Stimulated activated CD8-positive, alpha-beta memory T cell treated with anti-CD3 and anti-CD28 coated beads, Interleukin-7, amount 100 ng/mL, for 4 hours (primary cell): ENCODE measurements around the gene UBL7.

Experiments used
- DNase-seq, 2 donors: peaks; one replicate each; pipeline ENCODE4 v3.0.0-alpha.2; 2020; ENCODE audit warnings: low read depth in 2 of 2

The UBL7 gene

DNA sequence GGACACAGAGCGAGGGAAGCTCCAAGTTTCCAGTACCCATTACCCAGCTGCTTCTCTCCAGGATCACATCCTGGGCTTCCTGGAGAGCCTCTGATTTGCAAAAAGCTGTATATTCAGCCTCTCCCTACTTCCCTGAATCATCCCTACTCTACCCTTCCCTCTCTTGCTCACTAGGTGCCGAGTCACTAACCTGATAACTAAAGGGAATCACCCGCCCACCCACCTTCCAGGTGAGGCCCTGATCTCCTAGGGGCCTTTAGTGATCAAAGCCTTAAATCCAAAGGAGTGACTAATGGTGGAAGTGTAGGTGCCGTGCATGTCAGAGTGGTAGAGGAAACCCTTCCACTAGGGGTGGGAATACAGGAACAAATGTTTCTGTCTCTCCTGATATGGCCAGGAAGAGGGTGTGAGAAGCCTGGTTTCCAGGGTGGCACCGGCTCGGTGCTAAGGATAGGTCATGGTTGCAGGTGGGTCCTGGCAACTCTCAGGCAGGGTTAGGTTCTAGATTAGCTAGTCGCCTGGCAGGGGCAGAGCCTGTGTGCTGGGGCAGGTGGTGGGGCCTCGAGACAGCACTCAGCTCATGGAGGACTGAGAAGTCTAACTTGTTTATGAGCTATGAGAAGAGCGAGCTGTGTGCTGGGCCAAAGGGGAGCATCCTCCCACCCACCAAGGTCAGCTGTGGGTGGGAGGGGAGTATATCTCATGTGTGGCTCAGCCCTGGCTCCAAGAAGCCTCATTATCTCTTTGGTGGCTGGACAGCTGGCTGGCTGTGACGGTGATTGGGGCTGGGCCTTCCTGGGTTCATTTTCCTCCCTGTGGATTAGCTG is 37.3 kb downstream of the UBL7 start:
- no peak for DNase-seq

DNA sequence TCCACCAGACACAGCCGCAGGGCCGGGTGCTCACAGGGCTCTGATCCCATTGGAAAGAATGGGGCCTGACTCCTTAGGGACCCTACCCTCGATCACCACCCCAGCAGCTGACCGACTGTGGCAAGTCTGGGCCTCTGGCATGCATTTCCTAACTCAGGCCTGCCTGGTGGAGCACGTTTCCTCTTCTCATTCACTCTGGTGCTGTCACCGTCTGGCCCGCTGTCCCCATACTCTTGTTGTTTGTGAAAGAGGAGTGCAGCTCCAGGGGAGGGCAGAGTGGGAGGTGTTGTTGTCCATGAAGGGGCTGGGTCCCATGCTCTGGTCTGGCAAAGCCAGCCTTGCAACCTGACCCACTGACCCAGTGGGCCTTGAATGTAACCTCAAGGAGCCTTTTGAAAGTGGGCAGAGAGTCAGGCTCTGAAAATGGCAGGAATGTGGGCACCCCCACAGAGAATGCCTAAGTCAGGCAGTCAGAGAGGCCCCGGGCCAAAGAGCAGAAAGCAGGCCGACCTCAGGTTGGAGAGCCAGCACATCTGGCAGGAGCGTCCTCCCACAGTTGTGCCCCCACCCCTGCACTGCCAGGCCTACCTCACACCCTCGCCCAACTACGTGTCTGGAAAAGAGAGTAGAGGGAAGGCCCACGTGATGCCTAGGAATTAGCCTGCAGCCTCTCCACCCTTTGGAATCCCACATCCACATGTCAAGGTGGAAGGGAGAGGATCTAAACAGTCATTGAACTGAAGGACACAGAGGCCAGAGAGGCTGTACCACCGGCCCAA is 38.1 kb downstream of the UBL7 start:
- DNase-seq = no peak

DNA sequence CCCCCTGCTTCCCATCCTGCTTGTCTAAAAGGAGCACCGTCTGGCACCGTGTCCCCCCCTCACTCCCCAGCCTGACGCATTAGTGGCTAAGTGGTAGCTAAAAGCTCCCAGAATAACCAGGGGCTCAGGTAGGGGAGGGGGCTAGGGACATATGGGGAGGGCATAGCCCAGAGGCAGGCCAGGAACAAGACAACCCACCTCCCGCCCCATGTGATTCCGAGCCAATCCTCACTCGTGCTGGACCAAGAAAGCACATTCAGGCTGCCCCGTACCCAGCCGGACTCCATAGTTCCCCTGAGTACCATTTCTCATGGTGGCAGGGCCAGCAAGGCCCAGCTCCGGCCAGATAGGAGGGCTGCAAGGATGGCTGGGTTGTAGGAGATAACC is 38.7 kb downstream of the UBL7 start:
- no peak for DNase-seq

DNA sequence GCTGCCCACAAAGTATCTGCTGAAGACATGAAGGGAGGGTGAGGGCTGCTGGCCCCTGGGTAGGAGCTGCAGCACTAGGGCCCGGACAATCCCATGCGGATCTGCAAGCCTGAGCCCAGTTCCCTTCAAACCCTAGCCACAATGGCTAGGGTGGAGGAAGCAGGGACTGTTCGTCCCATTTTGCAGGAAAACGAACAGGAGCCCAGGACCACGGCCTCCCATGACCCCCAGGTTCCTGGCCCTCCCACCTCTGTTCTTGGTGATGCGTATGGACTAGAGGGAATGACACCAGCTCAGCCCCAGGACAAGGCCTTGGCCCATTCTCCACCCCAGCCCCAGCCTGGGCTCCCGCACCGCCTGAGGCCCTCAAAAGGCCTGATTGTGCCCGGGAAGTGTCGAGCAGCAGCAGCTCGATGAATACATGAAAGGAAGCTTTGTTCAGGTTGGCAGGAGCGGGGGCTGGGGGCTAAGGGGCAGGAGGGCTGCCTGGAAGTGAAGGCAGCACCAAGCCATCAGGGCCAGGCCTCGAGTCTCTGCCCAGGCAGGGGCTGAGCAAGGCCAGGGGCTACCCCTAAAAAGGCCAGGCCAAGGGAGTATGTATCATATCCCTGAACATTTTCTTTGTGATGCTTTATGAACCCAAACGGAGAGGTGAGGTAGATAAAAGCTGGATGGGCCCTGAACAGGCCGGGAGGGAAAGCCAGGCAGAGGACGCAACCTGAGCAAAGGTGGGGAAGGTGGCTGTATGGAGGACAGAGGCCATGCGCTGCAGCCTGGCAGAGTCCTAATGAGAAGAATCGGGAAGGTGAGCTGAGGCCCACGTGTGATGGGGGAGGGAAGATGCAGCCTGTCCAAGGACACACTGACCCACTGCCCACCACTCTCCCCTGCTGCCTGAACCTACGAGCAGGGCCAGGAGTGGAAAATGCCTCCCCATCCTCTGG is 39.4 kb downstream of the UBL7 start:
- no peak for DNase-seq

DNA sequence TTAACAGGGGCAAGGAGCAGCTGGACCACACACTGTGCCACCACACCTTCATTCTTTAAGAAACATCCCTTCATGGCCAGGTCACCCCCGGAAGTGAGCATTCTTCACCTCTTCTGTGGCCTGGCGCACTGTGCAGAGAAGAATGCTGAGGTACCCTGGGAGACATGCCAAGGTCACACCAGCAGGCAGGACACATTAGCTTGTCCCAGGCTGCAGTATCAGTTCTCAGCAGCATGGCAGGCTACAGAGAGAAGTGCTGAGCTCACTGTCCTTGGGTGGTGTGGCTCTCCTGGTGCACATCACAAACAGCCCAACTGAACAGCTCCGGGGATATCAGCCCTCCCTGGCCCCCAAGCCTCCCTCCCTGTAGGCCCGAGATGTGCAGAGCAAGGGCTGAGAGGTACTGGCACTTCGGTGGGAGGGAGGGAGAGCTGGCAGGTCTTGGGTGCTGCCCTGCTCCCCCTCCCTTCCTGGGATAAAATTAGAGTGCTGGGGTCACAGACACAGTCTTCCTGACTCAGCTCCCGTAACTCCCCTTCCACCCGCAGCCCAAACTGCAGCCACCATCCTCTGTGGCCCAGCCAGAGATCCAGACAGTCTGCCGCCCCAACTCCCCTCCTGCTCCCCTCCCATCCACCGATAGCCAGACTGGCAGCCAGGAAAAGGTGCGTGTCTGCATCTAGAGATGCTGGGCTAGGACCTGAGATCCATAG is 40.6 kb downstream of the UBL7 start:
- DNase-seq = no peak

DNA sequence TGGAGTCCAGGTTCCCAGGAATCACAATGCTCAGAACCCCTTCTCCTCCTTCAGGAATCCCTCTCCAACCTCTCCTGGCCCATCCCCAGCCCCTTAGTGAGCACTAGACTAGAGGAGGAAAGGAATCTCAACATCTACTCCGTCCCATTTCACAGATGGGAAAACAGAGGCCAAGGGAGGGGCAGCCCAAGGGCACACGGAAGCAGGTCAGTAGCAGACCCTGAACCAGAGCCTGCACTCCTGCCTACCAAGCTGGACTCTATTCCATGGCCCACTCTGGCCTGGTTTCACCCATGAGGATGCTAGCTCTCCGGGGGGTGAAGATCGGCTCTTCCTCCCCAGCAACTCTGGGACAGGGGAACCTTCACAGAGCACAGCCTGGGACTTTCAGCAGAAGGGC is 41.5 kb downstream of the UBL7 start:
- DNase-seq = no peak

DNA sequence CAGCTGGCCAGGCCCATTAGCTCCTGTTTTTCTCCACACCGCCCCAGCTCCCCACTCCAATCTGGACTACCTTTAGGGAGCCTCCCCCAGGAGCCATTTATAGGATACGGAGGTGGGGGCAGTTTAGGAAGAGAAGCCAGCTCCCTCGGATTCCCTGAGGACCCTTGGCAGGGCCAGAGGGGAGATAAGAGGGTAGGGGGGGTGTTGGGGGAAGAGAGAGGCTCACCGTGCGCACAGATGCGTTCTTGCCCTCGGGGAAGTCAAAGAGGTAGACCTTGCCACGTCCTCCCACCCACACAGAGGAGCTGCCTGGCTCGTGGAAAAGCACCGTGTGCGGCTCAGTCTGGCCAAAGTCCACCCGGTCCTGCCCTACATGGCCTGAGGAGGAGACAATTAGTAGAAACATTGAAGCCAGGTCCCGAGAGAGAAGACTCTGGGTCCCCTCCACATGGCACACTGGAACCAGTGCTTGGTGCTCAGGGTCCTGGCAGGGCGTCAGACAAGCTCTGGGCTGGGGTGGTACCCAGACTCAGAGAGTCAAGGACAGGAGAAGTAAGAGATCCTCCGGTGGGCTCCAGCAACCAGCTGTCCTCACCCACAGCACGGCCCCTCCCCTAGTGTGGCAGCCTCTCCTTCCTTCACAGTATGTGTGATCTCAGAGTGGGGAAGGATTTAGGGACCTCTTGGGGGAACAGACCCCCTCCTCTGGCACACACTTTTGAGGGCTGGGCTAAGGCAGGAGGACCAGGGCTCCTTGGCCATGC is 42.2 kb downstream of the UBL7 start:
- no peak for DNase-seq

DNA sequence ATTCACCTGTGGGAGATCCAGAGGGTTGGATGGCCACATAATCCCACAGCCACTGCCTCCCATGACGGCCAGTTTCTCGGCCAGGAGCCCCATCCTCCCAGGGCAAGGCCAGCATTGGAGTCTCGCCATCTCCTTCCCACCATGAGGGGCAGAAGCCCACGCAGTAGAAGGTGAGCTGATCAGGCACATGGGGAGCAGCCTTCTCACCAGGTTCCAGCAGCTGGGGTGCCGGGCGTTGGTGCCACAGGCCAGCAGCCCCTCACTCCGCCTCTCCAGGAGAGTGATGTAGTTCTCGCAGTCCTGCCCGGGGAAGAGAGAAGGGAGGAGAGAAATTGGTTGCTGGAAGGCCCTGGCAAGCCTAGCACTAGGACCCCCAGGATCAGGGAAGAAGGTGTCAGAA is 43.3 kb downstream of the UBL7 start:
- DNase-seq = no peak

DNA sequence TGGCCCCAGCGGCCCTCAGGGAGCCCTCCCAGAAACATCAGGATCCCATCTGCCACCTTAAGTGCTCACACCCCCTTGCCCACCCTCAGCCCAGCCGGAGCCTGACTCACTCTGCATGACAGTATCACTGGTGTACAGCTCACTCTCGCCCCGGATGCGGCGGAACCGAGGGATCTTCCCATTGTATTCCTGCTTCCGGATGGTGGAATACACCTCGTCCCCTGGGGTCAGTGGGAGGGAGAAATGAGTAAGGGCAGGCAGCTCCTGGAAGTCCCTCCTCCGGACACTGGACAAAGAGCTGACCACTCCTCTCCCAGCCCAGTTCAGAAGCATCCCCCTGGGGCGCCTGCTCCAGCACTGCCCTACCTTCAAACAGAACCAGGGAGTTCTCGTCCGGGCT is 43.7 kb downstream of the UBL7 start:
- no peak for DNase-seq

DNA sequence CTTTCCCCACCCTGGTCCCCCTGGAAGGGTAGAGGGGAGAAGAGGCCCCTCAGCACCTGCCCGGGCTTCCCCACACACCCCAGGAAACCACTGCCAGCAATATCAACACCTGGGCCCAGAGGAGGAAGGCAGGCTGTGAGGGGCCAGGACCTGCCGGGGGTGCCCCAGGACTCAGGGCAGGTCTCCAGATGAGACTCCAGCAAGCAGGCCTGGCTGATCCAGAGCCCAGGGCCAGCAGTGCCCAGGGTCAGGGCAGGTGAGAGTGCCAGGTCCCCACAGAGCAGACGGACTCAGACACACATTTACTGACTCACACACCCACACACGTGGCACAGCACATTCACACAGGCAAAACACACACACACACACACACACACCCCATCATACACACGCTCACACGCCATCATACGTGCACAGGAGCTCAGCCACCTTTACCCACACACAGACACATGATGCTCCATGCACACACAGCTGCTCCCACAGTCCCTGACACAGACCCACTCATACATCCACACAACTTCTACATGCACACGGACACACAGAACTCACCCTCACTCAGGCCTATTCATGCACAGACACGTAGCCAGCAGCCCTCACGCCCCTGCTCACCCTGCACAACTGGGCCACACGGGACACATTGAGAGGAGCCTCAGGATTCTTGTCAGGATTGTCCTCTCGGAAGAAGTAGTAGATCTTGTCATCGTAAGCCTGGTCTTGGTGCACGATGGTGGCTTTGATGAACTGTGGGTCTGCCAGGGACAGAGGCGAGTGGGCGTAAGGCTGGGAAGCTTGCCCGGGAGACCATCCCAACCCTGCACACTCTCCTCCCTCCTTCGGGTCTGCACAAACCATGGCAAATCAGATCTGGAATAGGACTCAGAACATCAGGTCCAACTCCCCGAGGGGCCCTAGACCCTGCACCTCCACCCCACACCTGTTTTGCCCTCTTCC is 44.7 kb downstream of the UBL7 start:
- no peak for DNase-seq

DNA sequence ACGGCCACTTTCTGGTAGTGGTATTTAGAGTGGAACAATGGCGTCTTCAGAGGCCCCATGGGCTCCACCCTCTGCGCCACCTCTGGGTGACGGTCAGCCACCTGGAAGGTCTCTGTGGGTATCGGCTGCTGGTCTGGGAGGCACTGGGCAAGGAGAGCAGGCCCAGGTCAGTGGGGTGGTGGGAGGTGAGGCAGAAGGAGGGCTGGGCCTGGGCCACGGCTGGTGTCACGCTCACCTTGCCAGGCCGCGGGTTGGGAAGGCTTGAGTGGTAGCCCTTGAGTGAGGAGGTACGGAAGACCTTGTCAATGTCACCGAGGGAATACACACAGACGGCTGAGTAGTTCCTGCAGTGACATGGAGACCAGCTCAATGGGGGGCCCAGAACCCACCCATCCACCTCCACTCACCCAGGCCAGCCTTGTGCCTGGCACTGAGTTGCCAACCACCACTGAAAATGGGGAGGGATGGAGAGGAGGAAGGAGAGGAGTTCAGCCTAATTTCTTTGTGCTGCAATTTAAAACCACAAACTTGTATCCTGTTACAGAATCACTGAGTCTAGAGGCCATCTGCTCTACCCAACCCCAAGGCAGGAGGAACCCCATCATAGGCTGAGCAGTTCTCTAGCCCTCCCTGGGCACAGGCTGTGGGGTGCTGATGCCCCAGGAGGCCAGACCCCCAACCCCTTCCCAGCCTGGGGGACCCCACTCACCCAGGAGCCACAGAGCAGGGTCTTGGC is 46.2 kb downstream of the UBL7 start:
- no peak for DNase-seq

DNA sequence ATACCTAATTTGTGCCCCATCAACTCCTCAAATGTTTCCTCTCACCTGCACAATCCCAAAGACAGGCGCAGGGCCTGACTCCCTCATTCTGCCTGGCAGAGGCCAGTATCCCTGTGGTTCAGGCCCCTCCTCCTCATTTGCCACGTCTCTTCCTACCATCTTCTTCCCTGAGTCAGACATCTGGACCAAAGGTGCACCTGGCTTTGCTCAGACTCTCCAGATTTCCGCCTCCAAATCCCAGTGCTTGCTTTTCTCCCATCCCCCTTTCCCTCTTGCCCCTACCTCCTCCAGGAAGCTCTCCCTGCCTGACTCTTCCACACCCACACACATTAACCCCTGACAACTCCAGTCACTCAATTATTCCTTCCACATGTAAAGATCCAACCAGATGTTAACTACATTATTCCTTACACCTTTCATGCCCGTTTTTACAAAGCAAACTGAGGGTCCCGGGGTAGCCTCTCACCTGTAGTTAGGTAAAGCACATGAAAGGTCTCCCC is 46.8 kb downstream of the UBL7 start:
- DNase-seq = no peak

DNA sequence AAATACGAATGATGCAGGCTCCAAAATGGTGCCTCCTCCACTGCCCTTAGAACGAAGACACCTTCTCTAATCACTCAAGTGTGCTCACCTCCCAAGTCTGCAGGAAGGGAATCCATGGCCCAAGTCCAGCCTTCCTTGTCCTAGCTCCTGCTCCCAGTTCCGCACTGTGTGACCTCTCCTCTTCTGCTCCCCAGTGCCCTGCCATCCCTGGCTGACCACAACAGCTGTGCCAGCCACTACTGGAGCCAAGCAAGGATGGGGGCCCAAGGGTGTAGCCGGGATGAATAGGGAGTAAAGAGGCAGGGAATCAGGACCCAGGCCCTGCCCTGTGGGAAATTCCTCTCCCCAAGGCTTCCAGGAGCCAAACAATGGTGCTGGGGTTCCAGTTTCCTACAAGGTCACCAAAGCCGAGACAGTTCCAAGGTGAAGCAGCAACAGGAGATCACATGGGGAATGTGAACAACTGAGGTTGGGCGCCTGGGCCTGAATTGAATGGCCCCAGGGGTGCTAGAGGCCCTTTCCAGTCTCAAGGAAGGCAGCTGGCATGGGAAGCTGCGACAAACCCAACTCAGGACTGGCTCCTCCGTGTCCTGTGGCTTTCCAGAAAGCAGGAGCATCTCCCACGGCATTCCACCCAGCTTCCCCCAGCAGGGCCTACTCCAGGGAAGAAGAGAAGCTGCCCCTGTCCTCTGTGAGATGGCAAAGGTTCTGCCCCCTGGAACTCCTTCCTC is 47.4 kb downstream of the UBL7 start:
- DNase-seq = no peak

DNA sequence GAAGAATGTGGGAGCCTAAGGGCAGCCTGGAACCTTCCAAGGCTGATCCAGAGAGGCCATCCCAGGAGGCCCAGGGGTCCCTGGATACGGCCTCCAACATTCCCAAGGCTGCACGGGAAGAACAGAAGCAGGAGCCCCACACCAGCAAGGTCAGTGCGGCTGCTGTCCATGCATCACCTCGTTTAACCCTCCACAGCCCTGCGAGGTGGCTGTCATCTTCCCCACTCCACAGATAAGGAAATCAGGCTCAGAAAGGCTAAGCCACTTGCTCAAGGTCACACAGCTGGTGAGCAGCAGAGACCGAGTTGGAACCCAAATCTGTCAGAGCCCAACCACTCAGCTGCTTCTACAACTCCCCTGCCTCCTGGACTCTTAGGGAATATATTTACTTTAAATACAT is 48.8 kb downstream of the UBL7 start:
- no peak for DNase-seq

DNA sequence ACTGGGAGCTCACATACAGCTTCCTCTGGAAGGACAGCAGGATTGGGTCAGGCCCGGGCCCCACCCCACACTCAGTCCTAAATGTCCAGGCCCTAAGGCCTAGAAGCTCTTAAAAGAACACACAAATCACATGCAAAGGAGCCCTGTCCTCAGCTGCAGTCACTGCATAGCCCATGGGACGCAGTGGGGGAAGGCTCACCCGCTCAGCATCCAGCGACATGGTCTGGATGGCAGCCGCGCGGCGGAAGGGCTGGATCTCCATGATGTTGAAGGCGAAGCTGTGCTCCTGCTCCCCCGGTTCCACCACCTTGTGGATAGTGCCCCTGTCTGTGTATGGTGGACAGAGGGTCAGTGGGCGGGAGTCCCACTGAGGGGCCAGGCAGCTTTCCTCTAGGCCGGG is 49.3 kb downstream of the UBL7 start:
- no peak for DNase-seq

DNA sequence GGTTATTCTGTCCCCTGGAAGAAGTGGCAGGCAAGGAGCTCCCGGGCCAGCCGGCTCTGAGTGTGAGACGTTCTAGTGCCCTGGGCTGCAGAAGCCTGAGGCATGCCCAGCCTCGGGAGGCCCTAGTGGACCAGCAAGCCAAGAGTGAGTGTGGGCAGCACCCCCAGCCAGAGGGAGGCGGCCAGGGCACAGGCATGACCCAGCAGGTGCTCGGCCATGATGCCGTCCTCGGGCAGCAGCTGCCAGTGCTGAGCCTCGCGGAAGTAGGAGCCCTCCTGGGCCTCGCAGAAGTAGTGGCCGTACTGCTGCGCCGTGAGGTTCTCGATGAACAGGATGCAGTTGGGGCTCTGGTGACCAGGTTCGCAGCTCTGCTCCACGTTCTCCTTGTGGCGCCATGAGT is 50.5 kb downstream of the UBL7 start:
- DNase-seq = no peak

DNA sequence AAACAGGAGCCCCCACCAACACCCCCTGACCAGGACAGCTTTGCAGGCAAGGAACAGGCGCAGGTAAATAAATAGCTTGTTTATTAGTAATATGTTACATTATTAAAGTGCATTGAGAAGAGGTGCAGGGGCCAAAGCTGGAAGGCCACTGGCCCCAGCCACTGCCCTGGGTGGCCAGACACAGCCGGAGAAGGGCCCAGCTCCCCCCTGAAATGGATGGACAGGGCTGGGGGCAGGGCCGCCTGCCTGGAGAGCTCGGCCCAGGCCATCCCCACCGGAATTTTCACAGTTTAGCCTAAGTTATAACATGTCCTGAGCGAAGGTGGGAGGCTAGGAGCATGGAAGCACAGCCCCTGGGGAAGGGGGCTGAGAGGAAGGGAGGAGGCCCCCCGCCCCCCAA is 51.7 kb downstream of the UBL7 start:
- DNase-seq = no peak

DNA sequence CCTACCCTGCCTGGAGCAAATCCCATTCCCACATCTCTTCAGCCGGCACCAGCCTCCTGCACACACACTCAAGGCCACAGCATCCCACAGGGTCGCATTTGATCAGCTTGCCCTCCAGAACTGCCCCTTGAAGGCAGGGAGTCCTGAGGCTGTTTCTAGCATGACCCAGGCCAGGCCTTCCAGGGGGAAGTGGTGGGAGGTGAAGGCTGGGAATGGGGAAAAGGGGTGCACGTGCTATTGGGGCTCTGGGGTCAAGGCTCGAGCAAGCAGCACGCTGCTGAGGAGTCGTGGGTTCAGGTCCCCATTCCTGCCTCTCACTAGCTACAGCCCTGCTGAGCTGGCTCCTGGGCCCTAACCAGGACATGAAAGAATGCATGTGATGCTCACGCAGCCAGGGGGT is 52.1 kb downstream of the UBL7 start:
- DNase-seq = no peak
